ENCODE data around the gene SEMG1.

DNA sequence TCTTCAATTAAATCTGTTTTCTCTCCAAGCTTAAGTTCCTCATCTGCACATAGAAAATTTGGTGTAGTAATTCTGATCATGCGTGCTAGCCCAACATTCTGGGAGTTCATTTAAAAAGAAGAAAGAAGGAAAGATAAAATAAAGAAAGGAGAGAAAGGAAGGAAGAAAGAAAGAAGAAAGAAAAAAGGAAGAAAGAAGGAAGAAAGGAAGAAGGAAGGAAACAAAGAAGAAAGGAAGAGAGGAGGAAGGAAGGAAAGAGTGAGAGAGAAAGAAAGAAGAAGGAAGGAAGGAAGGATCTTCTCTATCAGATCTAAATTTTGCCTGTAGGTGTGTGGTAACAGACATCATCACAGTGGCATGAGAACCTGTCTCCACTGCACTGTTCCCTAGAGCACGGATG lies 31.3 kb downstream of the SEMG1 start:
- TF ChIP-seq CTCF (IDR thresholded peaks at IDR 0.05) (no peak), POLR2A (IDR thresholded peaks at IDR 0.05) (no peak)
